CD4-positive, alpha-beta T cell treated with Interleukin-10 for 1 hour (primary cell): ENCODE results near the gene KCNIP4.

Source experiments
- DNase-seq: peaks from one replicate; pipeline ENCODE4 v3.0.0-alpha.2; 2020

The KCNIP4 gene

GRCh38 chr4:20698382-20698781 is 1250.2 kb downstream of the KCNIP4 start:
- no peak for DNase-seq

- DNase-seq: no peak
Observed at GRCh38 chr4:20696815-20697214, 1251.8 kb downstream of the KCNIP4 start.

- DNase-seq: no peak
Observed at GRCh38 chr4:20687864-20688263, 1260.7 kb downstream of the KCNIP4 start.

GRCh38 chr4:20684852-20685763 is 1263.5 kb downstream of the KCNIP4 start:
- peak; percentile 38 for DNase-seq

- DNase-seq: no peak
Observed at GRCh38 chr4:20683766-20684165, 1264.8 kb downstream of the KCNIP4 start.

- no peak for DNase-seq
Observed at GRCh38 chr4:20682853-20683252, 1265.7 kb downstream of the KCNIP4 start.

- DNase-seq: no peak
Observed at GRCh38 chr4:20681271-20681670, 1267.3 kb downstream of the KCNIP4 start.

GRCh38 chr4:20680736-20681135 is 1267.8 kb downstream of the KCNIP4 start:
- no peak for DNase-seq

GRCh38 chr4:20679951-20680350 is 1268.6 kb downstream of the KCNIP4 start:
- DNase-seq: no peak
